K562 (cell line): ENCODE results near the gene CNNM2. TPM values are rescaled to one million over a fixed set of nuclear protein-coding genes. Genes with fewer than 3 reads are reported as not detected.

Source experiments
- ATAC-seq: fragments of 200-7000 bp; cut with Tn5 transposase; 3 replicates; pipeline ENCODE4 v1.9.1; 2020; ENCODE audit warnings: moderate library complexity
- BruUV-seq: library from RNA; stranded (reverse); fragments of 400-500 nt; replicated peaks from 2 replicates; lab custom pipeline; 2021; lab: Mats Ljungman, UMichigan
- CTCF ChIA-PET: fragments of 300-600 bp; formaldehyde crosslinking; extraction: SDS; loops from one replicate; lab custom pipeline; 2021; ENCODE audit warnings: low intra/inter-chr PET ratio; lab: Yijun Ruan, JAX
- POLR2A ChIA-PET: fragments of 300-600, 350-650 bp; sonication (Branson Sonifier 250); formaldehyde crosslinking; extraction: SDS; loops from one replicate; lab custom pipeline; 2021; ENCODE audit warnings: antibody characterized with exemption, inconsistent platforms; lab: Yijun Ruan, JAX
- DNase-seq, 4 experiments: peaks; one replicate each; pipeline versions ENCODE4 v3.0.0 to v3.0.0-alpha.2; 2011 to 2018; ENCODE audit warnings: low spot score in 3 of 4, mixed read lengths in 3 of 4; ENCODE audit errors: extremely low read depth in 1 of 4
- FAIRE-seq: peaks from 2 replicates; lab custom pipeline; 2011; peaks lifted over from hg19 to GRCh38; lab: Jason Lieb, UNC
- H2AFZ ChIP-seq: 2 replicates; pipeline ENCODE4 v1.6.0; 2011; ENCODE audit warnings: low read depth, low read length, control low read depth, inconsistent platforms
- H3K27ac ChIP-seq: fragments of 200-600 bp; 3 replicates; pipeline ENCODE4 v1.8.0; 2011; ENCODE audit warnings: low read depth, mild to moderate bottlenecking, control low read depth, inconsistent platforms, low read length, moderate library complexity, mixed read lengths; ENCODE audit errors: extremely low read depth
- H3K27me3 ChIP-seq, 2 experiments: fragments of 300-600 bp in 1 of 2; 2 replicates in 1 of 2; 3 replicates in 1 of 2; pipeline versions ENCODE4 v1.6.0 to v1.8.0; 2011; ENCODE audit warnings: inconsistent platforms in 2 of 2, low read length in 2 of 2, mild to moderate bottlenecking in 1 of 2, mixed read lengths in 1 of 2, moderate library complexity in 1 of 2; ENCODE audit not compliant: control insufficient read depth in 2 of 2, insufficient read depth in 2 of 2
- H3K36me3 ChIP-seq: fragments of 300-600 bp; 3 replicates; pipeline ENCODE4 v1.8.0; 2011; ENCODE audit warnings: mild to moderate bottlenecking, low read length, inconsistent platforms; ENCODE audit not compliant: control insufficient read depth, insufficient read depth
- H3K4me1 ChIP-seq, 2 experiments: fragments of 200-600 bp in 1 of 2; replicated peaks in 1 of 2; 2 replicates in 1 of 2; 3 replicates in 1 of 2; pipeline versions ENCODE4 v1.5.1 to v1.8.0; 2011; ENCODE audit warnings: inconsistent platforms in 2 of 2, low read length in 2 of 2, mild to moderate bottlenecking in 1 of 2, mixed read lengths in 1 of 2, moderate library complexity in 1 of 2; ENCODE audit not compliant: control insufficient read depth in 2 of 2, insufficient read depth in 2 of 2
- H3K4me2 ChIP-seq: 2 replicates; pipeline ENCODE4 v1.6.1; 2011; ENCODE audit warnings: low read length, control low read depth, inconsistent platforms, mixed read lengths; ENCODE audit not compliant: insufficient read depth
- H3K4me3 ChIP-seq: fragments of 200-600 bp; sonication (generic), shearing (Covaris generic); 2 replicates; pipeline ENCODE4 v1.5.1; 2016; ENCODE audit warnings: control low read depth, inconsistent platforms
- H3K79me2 ChIP-seq: fragments of 200-600 bp; 3 replicates; pipeline ENCODE4 v1.8.0; 2011; ENCODE audit warnings: low read length, inconsistent platforms; ENCODE audit not compliant: control insufficient read depth, insufficient read depth
- H3K9ac ChIP-seq, 2 experiments: 2 replicates each; pipeline versions ENCODE4 v1.6.0 to v1.6.1; 2011; ENCODE audit warnings: low read depth in 2 of 2, low read length in 2 of 2, control low read depth in 1 of 2, inconsistent platforms in 1 of 2, mild to moderate bottlenecking in 1 of 2, mixed read lengths in 1 of 2; ENCODE audit not compliant: insufficient read depth in 1 of 2
- H3K9me1 ChIP-seq: one replicate; pipeline ENCODE4 v1.6.0; 2011; ENCODE audit warnings: inconsistent platforms, mild to moderate bottlenecking, low read length, moderate library complexity; ENCODE audit not compliant: control insufficient read depth, insufficient read depth
- H3K9me3 ChIP-seq: replicated peaks from 2 replicates; pipeline ENCODE4 v1.5.1; 2011; ENCODE audit warnings: low read depth, low read length, inconsistent platforms; ENCODE audit not compliant: control insufficient read depth, insufficient read depth
- H4K20me1 ChIP-seq: replicated peaks from 2 replicates; pipeline ENCODE4 v1.6.1; 2011; ENCODE audit warnings: low read length, inconsistent platforms, mixed read lengths; ENCODE audit not compliant: control insufficient read depth, insufficient read depth
- BRD4 ChIP-seq: fragments of 200-600 bp; sonication (generic); IDR thresholded peaks from 2 replicates; pipeline ENCODE4 v1.6.1; 2017; ENCODE audit warnings: inconsistent platforms
- CAMTA2 ChIP-seq: fragments of 250-450 bp; sonication (Bioruptor Pico); conservative IDR thresholded peaks from 2 replicates; pipeline ENCODE4 v1.5.1; 2022
- FOXA3 ChIP-seq, 2 experiments: fragments of 450-650 bp in 1 of 2; sonication (generic) in 1 of 2; formaldehyde crosslinking; IDR thresholded peaks in 1 of 2; conservative IDR thresholded peaks in 1 of 2; 2 replicates each; pipeline versions ENCODE4 v1.4.0 to v1.8.0; 2020 to 2022; ENCODE audit warnings: mild to moderate bottlenecking in 2 of 2, missing genetic modification reagents in 1 of 2
- NFXL1 ChIP-seq: fragments of 450-650 bp; formaldehyde crosslinking; IDR thresholded peaks from 2 replicates; pipeline ENCODE4 v1.4.0; 2021; ENCODE audit warnings: mild to moderate bottlenecking
- SIN3A ChIP-seq, 2 experiments: fragments of 150-350 bp in 1 of 2; IDR thresholded peaks; 2 replicates each; pipeline ENCODE4 v1.6.1; 2011 to 2016; ENCODE audit warnings: borderline replicate concordance in 2 of 2, low read depth in 2 of 2, low read length in 2 of 2, mild to moderate bottlenecking in 2 of 2, moderate library complexity in 2 of 2; ENCODE audit not compliant: control insufficient read depth in 1 of 2
- SUPT5H ChIP-seq: fragments of 450-650 bp; IDR thresholded peaks from 2 replicates; pipeline ENCODE4 v1.6.1; 2016
- TSC22D4 ChIP-seq: fragments of 450-650 bp; IDR thresholded peaks from 2 replicates; pipeline ENCODE4 v1.6.1; 2016; ENCODE audit warnings: missing genetic modification characterization, missing biosample characterization, control low read depth
- ZFP30 ChIP-seq: fragments of 250-450 bp; sonication (Bioruptor Pico); IDR thresholded peaks from 2 replicates; pipeline ENCODE4 v1.8.0; 2022; ENCODE audit warnings: moderate library complexity, mild to moderate bottlenecking, inconsistent platforms, borderline replicate concordance
- ZNF165 ChIP-seq: fragments of 250-450 bp; sonication (Bioruptor Pico); IDR thresholded peaks from 2 replicates; pipeline ENCODE4 v1.4.0; 2020; ENCODE audit warnings: borderline replicate concordance
- WGBS: fragments of 100-300 bp; shearing (Covaris generic); methylation state at CpG from one replicate; pipeline ENCODE4 v1.1.6; 2016; ENCODE audit warnings: low coverage, mixed read lengths; ENCODE audit not compliant: insufficient coverage; ENCODE audit errors: missing lambda C conversion rate; 5-methylcytosine and 5-hydroxymethylcytosine counted together
- in situ Hi-C: fragments of 300-500 bp; cut with MboI; formaldehyde crosslinking; loops from 4 replicates; pipeline ENCODE4 v1.15.0; 2018; ENCODE audit warnings: inconsistent platforms, mixed read lengths
- intact Hi-C: fragments of 100-400 bp; cut with micrococcal nuclease; formaldehyde crosslinking; loops from 2 replicates; pipeline ENCODE4 v1.14.2; 2022
- polyA plus RNA-seq, 8 experiments: library from polyadenylated mRNA; depleted of rRNA in 4 of 8; stranded (reverse) in 5 of 8; unstranded in 3 of 8; fragments of >200 nt; fragmentation: Nextera tagmentation in 2 of 8; fragmentation: Illumina TruSeq in 1 of 8; extraction: Ambion mirVana in 2 of 8; extraction: Trizol in 1 of 8; gene quantifications; 2 replicates each; pipeline versions ENCODE4 v1.2.1 to v1.2.3, GENCODE V29; 2011 to 2014; ENCODE audit warnings: inconsistent platforms in 1 of 8, missing spikeins in 1 of 8
- total RNA-seq, 7 experiments: library from RNA; depleted of rRNA in 6 of 7; stranded (reverse); fragments of >200 nt in 6 of 7; fragmentation: Illumina TruSeq in 2 of 7; extraction: Trizol in 2 of 7; gene quantifications; 2 replicates each; pipeline versions ENCODE4 v1.2.1 to v1.2.3, GENCODE V29; 2011 to 2021; ENCODE audit warnings: low replicate concordance in 1 of 7
- TF ChIP-seq, protein P1 (sequence below), 2 experiments: fragments of 150-350 bp in 1 of 2; IDR thresholded peaks; 2 replicates each; pipeline ENCODE4 v1.6.1; 2012 to 2016; ENCODE audit warnings: low read depth in 2 of 2, low read length in 2 of 2, mild to moderate bottlenecking in 1 of 2, moderate library complexity in 1 of 2
- TF ChIP-seq, protein P2 (sequence below): fragments of 250-450 bp; sonication (Bioruptor Pico); IDR thresholded peaks from 2 replicates; pipeline ENCODE4 v1.5.0; 2021; ENCODE audit warnings: mild to moderate bottlenecking, borderline replicate concordance
- TF ChIP-seq, protein P3 (sequence below): fragments of 450-650 bp; IDR thresholded peaks from 2 replicates; pipeline ENCODE4 v1.6.1; 2016; ENCODE audit warnings: missing biosample characterization, missing genetic modification characterization
- TF ChIP-seq, protein P4 (sequence below): fragments of 450-650 bp; formaldehyde crosslinking; IDR thresholded peaks from 2 replicates; pipeline ENCODE4 v1.4.0; 2020; ENCODE audit warnings: mild to moderate bottlenecking, mixed read lengths

Gene CNNM2
- total and polyA plus RNA-seq, 9 of the 15 experiments (the other 6 are each of a cell fraction or from before 2014, with no cell fraction given) = 0.21 to 5.0 (median 1.3) TPM

DNA sequence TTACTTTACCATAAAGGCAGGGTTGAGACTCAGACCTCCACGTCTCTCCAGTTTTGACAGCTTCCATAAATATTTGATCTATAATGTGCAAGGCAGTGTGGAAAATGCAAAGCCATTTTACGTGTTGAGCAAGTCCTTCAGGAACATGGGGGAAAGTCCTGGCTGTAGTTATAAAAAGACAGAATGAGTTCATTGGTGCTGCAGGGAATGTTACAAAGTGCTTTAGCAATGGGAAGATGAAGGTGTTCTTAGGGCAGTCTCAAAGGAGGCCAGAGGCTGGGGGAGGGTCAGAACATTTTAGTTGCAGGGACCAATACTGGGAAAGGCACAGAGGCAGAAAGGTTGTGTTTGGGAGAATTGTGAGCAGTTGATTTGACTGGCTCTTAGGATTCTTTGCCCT is 27.9 kb downstream of the CNNM2 start:
- POLR2A ChIA-PET = interaction anchor here (0.6 to 0.9 kb wide), 2 partner anchors 14 to 869 kb away, joined by 3 to 5 read pairs; no protein-coding TSS in a partner anchor
- FAIRE-seq = no peak
- TF ChIP-seq ZNF165 (CRISPR knock-in tag) (no peak), TSC22D4 (tag) (no peak), SIN3A (IDR thresholded peaks at IDR 0.05; ENCODE audit: borderline replicate concordance in 2 of 2, control insufficient read depth in 1 of 2, low read depth in 2 of 2, low read length in 2 of 2) (no peak), ZFP30 (CRISPR knock-in tag) (no peak), CAMTA2 (no peak), FOXA3 (CRISPR knock-in tag; conservative IDR thresholded peaks at IDR 0.05 in 1 of 2, IDR thresholded peaks at IDR 0.05 in 1 of 2) (no peak), NFXL1 (no peak), SUPT5H (no peak), BRD4 (no peak)
- TF ChIP-seq, protein P1, sequence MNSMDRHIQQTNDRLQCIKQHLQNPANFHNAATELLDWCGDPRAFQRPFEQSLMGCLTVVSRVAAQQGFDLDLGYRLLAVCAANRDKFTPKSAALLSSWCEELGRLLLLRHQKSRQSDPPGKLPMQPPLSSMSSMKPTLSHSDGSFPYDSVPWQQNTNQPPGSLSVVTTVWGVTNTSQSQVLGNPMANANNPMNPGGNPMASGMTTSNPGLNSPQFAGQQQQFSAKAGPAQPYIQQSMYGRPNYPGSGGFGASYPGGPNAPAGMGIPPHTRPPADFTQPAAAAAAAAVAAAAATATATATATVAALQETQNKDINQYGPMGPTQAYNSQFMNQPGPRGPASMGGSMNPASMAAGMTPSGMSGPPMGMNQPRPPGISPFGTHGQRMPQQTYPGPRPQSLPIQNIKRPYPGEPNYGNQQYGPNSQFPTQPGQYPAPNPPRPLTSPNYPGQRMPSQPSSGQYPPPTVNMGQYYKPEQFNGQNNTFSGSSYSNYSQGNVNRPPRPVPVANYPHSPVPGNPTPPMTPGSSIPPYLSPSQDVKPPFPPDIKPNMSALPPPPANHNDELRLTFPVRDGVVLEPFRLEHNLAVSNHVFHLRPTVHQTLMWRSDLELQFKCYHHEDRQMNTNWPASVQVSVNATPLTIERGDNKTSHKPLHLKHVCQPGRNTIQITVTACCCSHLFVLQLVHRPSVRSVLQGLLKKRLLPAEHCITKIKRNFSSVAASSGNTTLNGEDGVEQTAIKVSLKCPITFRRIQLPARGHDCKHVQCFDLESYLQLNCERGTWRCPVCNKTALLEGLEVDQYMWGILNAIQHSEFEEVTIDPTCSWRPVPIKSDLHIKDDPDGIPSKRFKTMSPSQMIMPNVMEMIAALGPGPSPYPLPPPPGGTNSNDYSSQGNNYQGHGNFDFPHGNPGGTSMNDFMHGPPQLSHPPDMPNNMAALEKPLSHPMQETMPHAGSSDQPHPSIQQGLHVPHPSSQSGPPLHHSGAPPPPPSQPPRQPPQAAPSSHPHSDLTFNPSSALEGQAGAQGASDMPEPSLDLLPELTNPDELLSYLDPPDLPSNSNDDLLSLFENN (IDR thresholded peaks at IDR 0.05; ENCODE audit: low read depth in 2 of 2, low read length in 2 of 2) = no peak
- TF ChIP-seq, protein P2, sequence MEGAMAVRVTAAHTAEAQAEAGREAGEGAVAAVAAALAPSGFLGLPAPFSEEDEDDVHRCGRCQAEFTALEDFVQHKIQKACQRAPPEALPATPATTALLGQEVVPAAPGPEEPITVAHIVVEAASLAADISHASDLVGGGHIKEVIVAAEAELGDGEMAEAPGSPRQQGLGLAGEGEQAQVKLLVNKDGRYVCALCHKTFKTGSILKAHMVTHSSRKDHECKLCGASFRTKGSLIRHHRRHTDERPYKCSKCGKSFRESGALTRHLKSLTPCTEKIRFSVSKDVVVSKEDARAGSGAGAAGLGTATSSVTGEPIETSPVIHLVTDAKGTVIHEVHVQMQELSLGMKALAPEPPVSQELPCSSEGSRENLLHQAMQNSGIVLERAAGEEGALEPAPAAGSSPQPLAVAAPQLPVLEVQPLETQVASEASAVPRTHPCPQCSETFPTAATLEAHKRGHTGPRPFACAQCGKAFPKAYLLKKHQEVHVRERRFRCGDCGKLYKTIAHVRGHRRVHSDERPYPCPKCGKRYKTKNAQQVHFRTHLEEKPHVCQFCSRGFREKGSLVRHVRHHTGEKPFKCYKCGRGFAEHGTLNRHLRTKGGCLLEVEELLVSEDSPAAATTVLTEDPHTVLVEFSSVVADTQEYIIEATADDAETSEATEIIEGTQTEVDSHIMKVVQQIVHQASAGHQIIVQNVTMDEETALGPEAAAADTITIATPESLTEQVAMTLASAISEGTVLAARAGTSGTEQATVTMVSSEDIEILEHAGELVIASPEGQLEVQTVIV (CRISPR knock-in tag) = no peak
- TF ChIP-seq, protein P3, sequence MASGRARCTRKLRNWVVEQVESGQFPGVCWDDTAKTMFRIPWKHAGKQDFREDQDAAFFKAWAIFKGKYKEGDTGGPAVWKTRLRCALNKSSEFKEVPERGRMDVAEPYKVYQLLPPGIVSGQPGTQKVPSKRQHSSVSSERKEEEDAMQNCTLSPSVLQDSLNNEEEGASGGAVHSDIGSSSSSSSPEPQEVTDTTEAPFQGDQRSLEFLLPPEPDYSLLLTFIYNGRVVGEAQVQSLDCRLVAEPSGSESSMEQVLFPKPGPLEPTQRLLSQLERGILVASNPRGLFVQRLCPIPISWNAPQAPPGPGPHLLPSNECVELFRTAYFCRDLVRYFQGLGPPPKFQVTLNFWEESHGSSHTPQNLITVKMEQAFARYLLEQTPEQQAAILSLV (tag) = no peak
- TF ChIP-seq, protein P4, sequence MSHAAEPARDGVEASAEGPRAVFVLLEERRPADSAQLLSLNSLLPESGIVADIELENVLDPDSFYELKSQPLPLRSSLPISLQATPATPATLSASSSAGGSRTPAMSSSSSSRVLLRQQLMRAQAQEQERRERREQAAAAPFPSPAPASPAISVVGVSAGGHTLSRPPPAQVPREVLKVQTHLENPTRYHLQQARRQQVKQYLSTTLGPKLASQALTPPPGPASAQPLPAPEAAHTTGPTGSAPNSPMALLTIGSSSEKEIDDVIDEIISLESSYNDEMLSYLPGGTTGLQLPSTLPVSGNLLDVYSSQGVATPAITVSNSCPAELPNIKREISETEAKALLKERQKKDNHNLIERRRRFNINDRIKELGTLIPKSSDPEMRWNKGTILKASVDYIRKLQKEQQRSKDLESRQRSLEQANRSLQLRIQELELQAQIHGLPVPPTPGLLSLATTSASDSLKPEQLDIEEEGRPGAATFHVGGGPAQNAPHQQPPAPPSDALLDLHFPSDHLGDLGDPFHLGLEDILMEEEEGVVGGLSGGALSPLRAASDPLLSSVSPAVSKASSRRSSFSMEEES (CRISPR knock-in tag) = no peak

More for the DNA sequence above, 27.9 kb downstream of the CNNM2 start:
- Histone ChIP-seq H2AFZ (no peak overlapping the region), H3K9me3 (no peaks in the 10 kb centered on the region), H3K27me3 (no peaks in the 10 kb centered on the region), H3K4me1 (peaks cover 7 to 14% of the 10 kb centered on the region in 2 experiments), H3K9me1 (no peaks in the 10 kb centered on the region), H3K27ac (no peak overlapping the region), H3K4me2 (no peak overlapping the region), H3K79me2 (no peaks in the 10 kb centered on the region), H3K36me3 (no peaks in the 10 kb centered on the region), H3K9ac (no peak overlapping the region), H4K20me1 (no peaks in the 10 kb centered on the region), H3K4me3 (no peak overlapping the region)
- 49% methylated on average over 2 of the region's 2 CpGs for WGBS
- in situ Hi-C loops = no loop called here
- intact Hi-C loops = no loop called here
- ATAC-seq (no peak), DNase-seq (no peak)
- CTCF ChIA-PET = no interaction called here
- BruUV-seq = no TSS peak
